HepG2 (cell line): ENCODE data around the gene LASP1. TPM values are rescaled to one million over a fixed set of nuclear protein-coding genes. Genes with fewer than 3 reads are reported as not detected.
A peak's percentile ranks its signal among the peaks of the same experiment; 100 is the strongest.

Experiments used
- ATF7-NPFF ChIP-seq: sonication (generic); formaldehyde crosslinking; IDR thresholded peaks from 2 replicates; pipeline ENCODE4 v1.8.1; 2023; ENCODE audit warnings: mild to moderate bottlenecking, low read depth, missing genetic modification reagents, moderate library complexity
- HOXA7 ChIP-seq: sonication (generic); formaldehyde crosslinking; IDR thresholded peaks from 2 replicates; pipeline ENCODE4 v1.8.1; 2022; ENCODE audit warnings: mild to moderate bottlenecking, missing genetic modification reagents, moderate library complexity
- MED13 ChIP-seq: sonication (generic); formaldehyde crosslinking; IDR thresholded peaks from 2 replicates; pipeline ENCODE4 v1.5.0; 2020; ENCODE audit warnings: missing genetic modification reagents
- MEF2D ChIP-seq: sonication (generic); formaldehyde crosslinking; IDR thresholded peaks from 2 replicates; pipeline ENCODE4 v1.5.1; 2020; ENCODE audit warnings: mild to moderate bottlenecking, missing genetic modification reagents
- ONECUT2 ChIP-seq: sonication (generic); formaldehyde crosslinking; IDR thresholded peaks from 2 replicates; pipeline ENCODE4 v1.4.0; 2020; ENCODE audit warnings: missing genetic modification reagents
- SP5 ChIP-seq: IDR thresholded peaks from 2 replicates; pipeline ENCODE4 v1.6.1; 2016; ENCODE audit warnings: low read depth, borderline replicate concordance
- SSRP1 ChIP-seq: IDR thresholded peaks from 2 replicates; pipeline ENCODE4 v1.6.1; 2016; ENCODE audit warnings: control low read depth
- TBL1XR1 ChIP-seq: fragments of 150-350 bp; IDR thresholded peaks from 2 replicates; pipeline ENCODE4 v1.6.1; 2014; ENCODE audit warnings: borderline replicate concordance, low read length; ENCODE audit not compliant: partially characterized antibody
- ZBTB4 ChIP-seq: sonication (generic); formaldehyde crosslinking; IDR thresholded peaks from 2 replicates; pipeline ENCODE4 v1.4.0; 2020; ENCODE audit warnings: missing genetic modification reagents, mild to moderate bottlenecking, borderline replicate concordance
- ZFP1 ChIP-seq: IDR thresholded peaks from 2 replicates; pipeline ENCODE4 v1.6.1; 2016
- ZNF30 ChIP-seq: sonication (generic); formaldehyde crosslinking; IDR thresholded peaks from 2 replicates; pipeline ENCODE4 v1.5.0; 2020; ENCODE audit warnings: mild to moderate bottlenecking, missing genetic modification reagents
- ZNF367 ChIP-seq: sonication (generic); formaldehyde crosslinking; IDR thresholded peaks from 2 replicates; pipeline ENCODE4 v1.4.0; 2020; ENCODE audit warnings: missing genetic modification reagents, borderline replicate concordance
- ZNF703 ChIP-seq: sonication (generic); formaldehyde crosslinking; IDR thresholded peaks from 2 replicates; pipeline ENCODE4 v1.5.1; 2020; ENCODE audit warnings: missing genetic modification reagents, mild to moderate bottlenecking, moderate library complexity, borderline replicate concordance
- polyA plus RNA-seq, 8 experiments: library from polyadenylated mRNA; depleted of rRNA in 3 of 8; stranded (reverse) in 7 of 8; unstranded in 1 of 8; fragments of >200 nt; fragmentation: Illumina TruSeq in 4 of 8; extraction: Trizol in 4 of 8; gene quantifications; 2 replicates each; pipeline versions ENCODE4 v1.2.1 to v1.2.3, GENCODE V29; 2011 to 2016; ENCODE audit warnings: low read depth in 4 of 8, missing spikeins in 1 of 8, mixed read lengths in 1 of 8; ENCODE audit not compliant: insufficient read depth in 1 of 8
- total RNA-seq, 5 experiments: library from RNA; depleted of rRNA; stranded (reverse); fragments of >200 nt; fragmentation: Illumina TruSeq; extraction: Trizol; gene quantifications; 2 replicates each; pipeline ENCODE4 v1.2.3, GENCODE V29; 2016; ENCODE audit warnings: low read depth in 1 of 5
- TF ChIP-seq, protein P1 (sequence below): sonication (generic); formaldehyde crosslinking; IDR thresholded peaks from 2 replicates; pipeline ENCODE4 v1.4.0; 2020; ENCODE audit warnings: missing genetic modification reagents
- TF ChIP-seq, protein P2 (sequence below): sonication (generic); formaldehyde crosslinking; IDR thresholded peaks from 2 replicates; pipeline ENCODE4 v1.4.0; 2020; ENCODE audit warnings: missing genetic modification reagents, borderline replicate concordance
- TF ChIP-seq, protein P3 (sequence below): sonication (generic); formaldehyde crosslinking; IDR thresholded peaks from 2 replicates; pipeline ENCODE4 v1.5.0; 2020; ENCODE audit warnings: mild to moderate bottlenecking, missing genetic modification reagents, moderate library complexity

Gene LASP1
- total and polyA plus RNA-seq, 2 of the 13 experiments (the other 11 are each of a cell fraction or from before 2014, with no cell fraction given), result 70.1 to 97.0 TPM

DNA sequence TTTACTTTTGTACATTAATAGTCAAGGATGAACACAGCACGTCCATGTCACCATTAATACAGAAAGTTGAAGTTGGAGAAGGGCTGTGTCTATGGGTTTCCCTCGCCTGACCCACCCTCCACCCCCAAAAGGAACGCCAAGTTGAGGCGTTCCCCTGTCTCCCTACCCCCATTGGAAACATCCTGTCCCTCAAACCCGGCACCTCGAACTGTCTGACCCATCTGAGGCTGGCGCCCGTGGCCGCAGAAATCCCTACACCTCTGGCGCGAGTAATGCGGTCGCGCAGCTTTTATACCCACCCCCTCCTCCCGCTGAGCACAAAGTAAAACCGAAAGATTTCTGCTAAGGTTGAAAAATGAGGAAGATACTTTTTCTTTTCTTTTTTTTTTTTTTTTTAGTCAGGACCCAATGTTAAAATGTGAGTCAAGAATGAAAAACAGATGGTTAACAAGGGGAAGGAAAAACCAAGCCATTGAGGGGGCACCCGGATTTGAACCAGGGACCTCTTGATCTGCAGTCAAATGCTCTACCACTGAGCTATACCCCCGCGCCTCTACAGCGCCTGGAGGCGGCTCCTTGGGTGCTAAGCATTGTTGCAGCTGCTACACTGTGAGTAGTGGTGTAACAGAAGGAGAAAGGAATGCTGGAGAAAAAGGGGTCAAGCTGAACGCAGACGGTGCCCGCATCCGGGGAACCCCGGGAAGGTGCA, 887 bp upstream of the LASP1 start (continued):
- TF ChIP-seq MED13 (CRISPR knock-in tag) (peak; percentile 35; the same call in 1 of the 2 replicates), ONECUT2 (CRISPR knock-in tag) (0 out of 2 replicates have a peak, but pooled peaks have one; percentile 6), ZFP1 (CRISPR knock-in tag) (peak; percentile 33), HOXA7 (no peak), ZNF703 (no peak), MEF2D (CRISPR knock-in tag) (peak; percentile 73; the same call in 1 of the 2 replicates), SP5 (CRISPR knock-in tag) (peak; percentile 36), TBL1XR1 (peak; percentile 68), ZBTB4 (CRISPR knock-in tag) (no peak), ATF7-NPFF (no peak), ZNF30 (CRISPR knock-in tag) (0 out of 2 replicates have a peak, but pooled peaks have one; percentile 13), ZNF367 (CRISPR knock-in tag) (0 out of 2 replicates have a peak, but pooled peaks have one; percentile 64), SSRP1 (CRISPR knock-in tag) (no peak)
- TF ChIP-seq, protein P1, sequence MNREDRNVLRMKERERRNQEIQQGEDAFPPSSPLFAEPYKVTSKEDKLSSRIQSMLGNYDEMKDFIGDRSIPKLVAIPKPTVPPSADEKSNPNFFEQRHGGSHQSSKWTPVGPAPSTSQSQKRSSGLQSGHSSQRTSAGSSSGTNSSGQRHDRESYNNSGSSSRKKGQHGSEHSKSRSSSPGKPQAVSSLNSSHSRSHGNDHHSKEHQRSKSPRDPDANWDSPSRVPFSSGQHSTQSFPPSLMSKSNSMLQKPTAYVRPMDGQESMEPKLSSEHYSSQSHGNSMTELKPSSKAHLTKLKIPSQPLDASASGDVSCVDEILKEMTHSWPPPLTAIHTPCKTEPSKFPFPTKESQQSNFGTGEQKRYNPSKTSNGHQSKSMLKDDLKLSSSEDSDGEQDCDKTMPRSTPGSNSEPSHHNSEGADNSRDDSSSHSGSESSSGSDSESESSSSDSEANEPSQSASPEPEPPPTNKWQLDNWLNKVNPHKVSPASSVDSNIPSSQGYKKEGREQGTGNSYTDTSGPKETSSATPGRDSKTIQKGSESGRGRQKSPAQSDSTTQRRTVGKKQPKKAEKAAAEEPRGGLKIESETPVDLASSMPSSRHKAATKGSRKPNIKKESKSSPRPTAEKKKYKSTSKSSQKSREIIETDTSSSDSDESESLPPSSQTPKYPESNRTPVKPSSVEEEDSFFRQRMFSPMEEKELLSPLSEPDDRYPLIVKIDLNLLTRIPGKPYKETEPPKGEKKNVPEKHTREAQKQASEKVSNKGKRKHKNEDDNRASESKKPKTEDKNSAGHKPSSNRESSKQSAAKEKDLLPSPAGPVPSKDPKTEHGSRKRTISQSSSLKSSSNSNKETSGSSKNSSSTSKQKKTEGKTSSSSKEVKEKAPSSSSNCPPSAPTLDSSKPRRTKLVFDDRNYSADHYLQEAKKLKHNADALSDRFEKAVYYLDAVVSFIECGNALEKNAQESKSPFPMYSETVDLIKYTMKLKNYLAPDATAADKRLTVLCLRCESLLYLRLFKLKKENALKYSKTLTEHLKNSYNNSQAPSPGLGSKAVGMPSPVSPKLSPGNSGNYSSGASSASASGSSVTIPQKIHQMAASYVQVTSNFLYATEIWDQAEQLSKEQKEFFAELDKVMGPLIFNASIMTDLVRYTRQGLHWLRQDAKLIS (CRISPR knock-in tag), result no peak
- TF ChIP-seq, protein P2, sequence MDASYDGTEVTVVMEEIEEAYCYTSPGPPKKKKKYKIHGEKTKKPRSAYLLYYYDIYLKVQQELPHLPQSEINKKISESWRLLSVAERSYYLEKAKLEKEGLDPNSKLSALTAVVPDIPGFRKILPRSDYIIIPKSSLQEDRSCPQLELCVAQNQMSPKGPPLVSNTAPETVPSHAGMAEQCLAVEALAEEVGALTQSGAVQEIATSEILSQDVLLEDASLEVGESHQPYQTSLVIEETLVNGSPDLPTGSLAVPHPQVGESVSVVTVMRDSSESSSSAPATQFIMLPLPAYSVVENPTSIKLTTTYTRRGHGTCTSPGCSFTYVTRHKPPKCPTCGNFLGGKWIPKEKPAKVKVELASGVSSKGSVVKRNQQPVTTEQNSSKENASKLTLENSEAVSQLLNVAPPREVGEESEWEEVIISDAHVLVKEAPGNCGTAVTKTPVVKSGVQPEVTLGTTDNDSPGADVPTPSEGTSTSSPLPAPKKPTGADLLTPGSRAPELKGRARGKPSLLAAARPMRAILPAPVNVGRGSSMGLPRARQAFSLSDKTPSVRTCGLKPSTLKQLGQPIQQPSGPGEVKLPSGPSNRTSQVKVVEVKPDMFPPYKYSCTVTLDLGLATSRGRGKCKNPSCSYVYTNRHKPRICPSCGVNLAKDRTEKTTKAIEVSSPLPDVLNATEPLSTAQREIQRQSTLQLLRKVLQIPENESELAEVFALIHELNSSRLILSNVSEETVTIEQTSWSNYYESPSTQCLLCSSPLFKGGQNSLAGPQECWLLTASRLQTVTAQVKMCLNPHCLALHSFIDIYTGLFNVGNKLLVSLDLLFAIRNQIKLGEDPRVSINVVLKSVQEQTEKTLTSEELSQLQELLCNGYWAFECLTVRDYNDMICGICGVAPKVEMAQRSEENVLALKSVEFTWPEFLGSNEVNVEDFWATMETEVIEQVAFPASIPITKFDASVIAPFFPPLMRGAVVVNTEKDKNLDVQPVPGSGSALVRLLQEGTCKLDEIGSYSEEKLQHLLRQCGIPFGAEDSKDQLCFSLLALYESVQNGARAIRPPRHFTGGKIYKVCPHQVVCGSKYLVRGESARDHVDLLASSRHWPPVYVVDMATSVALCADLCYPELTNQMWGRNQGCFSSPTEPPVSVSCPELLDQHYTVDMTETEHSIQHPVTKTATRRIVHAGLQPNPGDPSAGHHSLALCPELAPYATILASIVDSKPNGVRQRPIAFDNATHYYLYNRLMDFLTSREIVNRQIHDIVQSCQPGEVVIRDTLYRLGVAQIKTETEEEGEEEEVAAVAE, result peak; percentile 77; the same call in 1 of the 2 replicates
- TF ChIP-seq, protein P3, sequence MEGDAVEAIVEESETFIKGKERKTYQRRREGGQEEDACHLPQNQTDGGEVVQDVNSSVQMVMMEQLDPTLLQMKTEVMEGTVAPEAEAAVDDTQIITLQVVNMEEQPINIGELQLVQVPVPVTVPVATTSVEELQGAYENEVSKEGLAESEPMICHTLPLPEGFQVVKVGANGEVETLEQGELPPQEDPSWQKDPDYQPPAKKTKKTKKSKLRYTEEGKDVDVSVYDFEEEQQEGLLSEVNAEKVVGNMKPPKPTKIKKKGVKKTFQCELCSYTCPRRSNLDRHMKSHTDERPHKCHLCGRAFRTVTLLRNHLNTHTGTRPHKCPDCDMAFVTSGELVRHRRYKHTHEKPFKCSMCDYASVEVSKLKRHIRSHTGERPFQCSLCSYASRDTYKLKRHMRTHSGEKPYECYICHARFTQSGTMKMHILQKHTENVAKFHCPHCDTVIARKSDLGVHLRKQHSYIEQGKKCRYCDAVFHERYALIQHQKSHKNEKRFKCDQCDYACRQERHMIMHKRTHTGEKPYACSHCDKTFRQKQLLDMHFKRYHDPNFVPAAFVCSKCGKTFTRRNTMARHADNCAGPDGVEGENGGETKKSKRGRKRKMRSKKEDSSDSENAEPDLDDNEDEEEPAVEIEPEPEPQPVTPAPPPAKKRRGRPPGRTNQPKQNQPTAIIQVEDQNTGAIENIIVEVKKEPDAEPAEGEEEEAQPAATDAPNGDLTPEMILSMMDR, result peak; percentile 77
